Vagina (tissue), 2 donors: ENCODE measurements around the gene NIF3L1. TPM values are rescaled to one million over a fixed set of nuclear protein-coding genes. Genes with fewer than 3 reads are reported as not detected.

Experiments
- DNase-seq, 2 donors: peaks; one replicate each; pipeline ENCODE4 v3.0.0-alpha.2; 2017; ENCODE audit errors: extremely low spot score in 2 of 2
- H3K27ac ChIP-seq: fragments of 200-600 bp; sonication (generic); one replicate; pipeline ENCODE4 v1.5.1; 2019
- H3K27me3 ChIP-seq: fragments of 200-600 bp; sonication (generic); one replicate; pipeline ENCODE4 v1.5.1; 2019
- H3K36me3 ChIP-seq, 2 donors: fragments of 200-600 bp; sonication (generic); one replicate each; pipeline ENCODE4 v1.5.1; 2017 to 2019
- H3K4me1 ChIP-seq: fragments of 200-600 bp; sonication (generic); one replicate; pipeline ENCODE4 v1.5.1; 2019
- H3K4me3 ChIP-seq, 2 donors: fragments of 200-600 bp; sonication (generic); 1 replicate in 1 of 2; 2 replicates in 1 of 2; pipeline ENCODE4 v1.5.1; 2016 to 2019
- H3K9me3 ChIP-seq: fragments of 200-600 bp; sonication (generic); one replicate; pipeline ENCODE4 v1.5.1; 2019
- POLR2A ChIP-seq, 2 donors: fragments of 450-650 bp; IDR thresholded peaks; one replicate each; pipeline ENCODE4 v1.6.1; 2017; ENCODE audit warnings: antibody characterized with exemption in 2 of 2, mild to moderate bottlenecking in 2 of 2, moderate library complexity in 2 of 2
- POLR2AphosphoS5 ChIP-seq, 2 donors: sonication (generic); formaldehyde crosslinking; IDR thresholded peaks; one replicate each; pipeline ENCODE4 v1.9.0; 2017; ENCODE audit warnings: antibody characterized with exemption in 2 of 2, mild to moderate bottlenecking in 2 of 2, low read depth in 1 of 2; ENCODE audit not compliant: insufficient read depth in 1 of 2
- intact Hi-C: fragments of 100-400 bp; cut with DNase I; formaldehyde crosslinking; loops from one replicate; pipeline ENCODE4 v1.15.1; 2023
- small RNA-seq: library from RNA; depleted of rRNA; stranded (forward); fragments of <200 nt; gene quantifications from one replicate; pipeline ENCODE3, GENCODE V24; 2016
- total RNA-seq: library from RNA; depleted of rRNA; stranded (reverse); fragments of >200 nt; gene quantifications from one replicate; pipeline ENCODE4 v1.2.3, GENCODE V29; 2016
- TF ChIP-seq, protein P1 (sequence below), 3 experiments: fragments of 450-650 bp in 2 of 3; fragments of 200-600 bp in 1 of 3; sonication (generic) in 1 of 3; IDR thresholded peaks; one replicate each; pipeline ENCODE4 v1.5.1; 2017 to 2019; ENCODE audit warnings: antibody characterized with exemption in 3 of 3, mild to moderate bottlenecking in 2 of 3, moderate library complexity in 2 of 3

Gene NIF3L1
- total RNA-seq, 1 donor from 2014 or later: 18.7 TPM

GRCh38 chr2:200944467-200945394 is 55.6 kb downstream of the NIF3L1 start:
- Histone ChIP-seq H3K27me3 (no peaks in the 10 kb centered on the region), H3K4me3 (no peak overlapping the region), H3K27ac (no peak overlapping the region), H3K9me3 (no peaks in the 10 kb centered on the region), H3K36me3 (peaks cover 0 to 62% of the 10 kb centered on the region in 2 donors), H3K4me1 (no peaks in the 10 kb centered on the region)
- intact Hi-C loops: no loop called here
- DNase-seq: no peak
- TF ChIP-seq POLR2AphosphoS5 (IDR thresholded peaks at IDR 0.05; ENCODE audit: insufficient read depth in 1 of 2, low read depth in 1 of 2) (no peak), POLR2A (IDR thresholded peaks at IDR 0.05) (no peak)
- TF ChIP-seq, protein P1, sequence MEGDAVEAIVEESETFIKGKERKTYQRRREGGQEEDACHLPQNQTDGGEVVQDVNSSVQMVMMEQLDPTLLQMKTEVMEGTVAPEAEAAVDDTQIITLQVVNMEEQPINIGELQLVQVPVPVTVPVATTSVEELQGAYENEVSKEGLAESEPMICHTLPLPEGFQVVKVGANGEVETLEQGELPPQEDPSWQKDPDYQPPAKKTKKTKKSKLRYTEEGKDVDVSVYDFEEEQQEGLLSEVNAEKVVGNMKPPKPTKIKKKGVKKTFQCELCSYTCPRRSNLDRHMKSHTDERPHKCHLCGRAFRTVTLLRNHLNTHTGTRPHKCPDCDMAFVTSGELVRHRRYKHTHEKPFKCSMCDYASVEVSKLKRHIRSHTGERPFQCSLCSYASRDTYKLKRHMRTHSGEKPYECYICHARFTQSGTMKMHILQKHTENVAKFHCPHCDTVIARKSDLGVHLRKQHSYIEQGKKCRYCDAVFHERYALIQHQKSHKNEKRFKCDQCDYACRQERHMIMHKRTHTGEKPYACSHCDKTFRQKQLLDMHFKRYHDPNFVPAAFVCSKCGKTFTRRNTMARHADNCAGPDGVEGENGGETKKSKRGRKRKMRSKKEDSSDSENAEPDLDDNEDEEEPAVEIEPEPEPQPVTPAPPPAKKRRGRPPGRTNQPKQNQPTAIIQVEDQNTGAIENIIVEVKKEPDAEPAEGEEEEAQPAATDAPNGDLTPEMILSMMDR (IDR thresholded peaks at IDR 0.05): no peak

DNA sequence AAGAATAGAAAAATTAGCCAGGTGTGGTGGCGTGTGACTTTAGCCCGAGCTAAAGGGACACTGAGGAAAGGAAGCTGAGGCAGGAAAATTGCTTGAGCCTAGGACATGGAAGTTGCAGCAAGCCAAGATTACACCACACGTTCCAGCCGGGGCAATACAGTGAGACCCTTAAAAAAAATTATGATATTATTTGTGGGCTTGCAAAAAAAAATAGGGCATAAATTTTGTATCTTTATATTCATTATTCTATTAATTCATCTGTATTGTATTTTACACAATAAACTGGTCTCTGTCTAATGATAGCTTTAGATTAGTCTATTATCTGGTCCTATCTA is 56.2 kb downstream of the NIF3L1 start:
- intact Hi-C loops: no loop called here

DNA sequence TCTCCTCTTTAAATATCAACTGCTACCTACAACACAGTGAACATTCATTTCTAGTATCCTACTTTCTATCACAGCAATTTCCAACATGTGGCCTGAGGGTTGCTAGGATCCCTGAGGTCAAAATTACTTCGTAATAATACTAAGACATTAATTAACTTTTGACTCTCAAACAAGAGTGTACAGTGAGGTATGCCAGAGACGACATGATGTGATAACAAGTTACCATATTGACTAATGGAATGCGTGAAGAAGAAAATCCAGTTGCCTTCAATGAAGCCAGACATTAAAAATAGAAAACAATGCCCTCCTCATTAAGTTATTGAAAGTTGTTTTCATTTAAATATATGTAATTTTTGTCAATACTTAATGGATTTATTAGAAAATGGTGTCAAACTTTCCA is 61.2 kb downstream of the NIF3L1 start:
- TF ChIP-seq, protein P1 (IDR thresholded peaks at IDR 0.05): no peak
- no peak for TF ChIP-seq POLR2AphosphoS5 (IDR thresholded peaks at IDR 0.05; ENCODE audit: insufficient read depth in 1 of 2, low read depth in 1 of 2)
- TF ChIP-seq POLR2A (IDR thresholded peaks at IDR 0.05): no peak
- Histone ChIP-seq H3K4me1 (no peaks in the 10 kb centered on the region), H3K27ac (no peak overlapping the region), H3K36me3 (peaks cover 0 to 59% of the 10 kb centered on the region in 2 donors), H3K27me3 (no peaks in the 10 kb centered on the region), H3K4me3 (no peak overlapping the region), H3K9me3 (no peaks in the 10 kb centered on the region)
- intact Hi-C loops: no loop called here
- no peak for DNase-seq

More for the DNA sequence above, 56.2 kb downstream of the NIF3L1 start:
- no peak for TF ChIP-seq POLR2AphosphoS5 (IDR thresholded peaks at IDR 0.05; ENCODE audit: insufficient read depth in 1 of 2, low read depth in 1 of 2)
- TF ChIP-seq, protein P1 (IDR thresholded peaks at IDR 0.05): no peak
- no peak for TF ChIP-seq POLR2A (IDR thresholded peaks at IDR 0.05)
- Histone ChIP-seq H3K9me3 (no peaks in the 10 kb centered on the region), H3K27me3 (no peaks in the 10 kb centered on the region), H3K36me3 (peaks cover 0 to 60% of the 10 kb centered on the region in 2 donors), H3K4me3 (no peak overlapping the region), H3K4me1 (no peaks in the 10 kb centered on the region), H3K27ac (no peak overlapping the region)
- DNase-seq: no peak

Small RNAs within 50 kb of the gene (small RNA-seq; reads per million reads assigned to genes)
- gene RF00019 (not detected), gene RNA5SP115 (not detected), gene RNU6-312P (not detected), gene RNU6-762P (not detected)

Other genes starting within 250 kb of the NIF3L1 start
- 128 TPM for gene BZW1, start 77.5 kb upstream of the NIF3L1 start, total RNA-seq
- 184 TPM for gene CLK1, start 24.7 kb upstream of the NIF3L1 start, total RNA-seq
- gene PPIL3, start 294 bp upstream of the NIF3L1 start, total RNA-seq: 16.2 TPM
- gene ORC2, start 74.3 kb downstream of the NIF3L1 start, total RNA-seq: 21.6 TPM
- gene HYCC2, start 182.3 kb downstream of the NIF3L1 start, total RNA-seq: 14.7 TPM
- 38.8 TPM for gene NDUFB3, start 182.6 kb downstream of the NIF3L1 start, total RNA-seq
- gene CFLAR, start 226.8 kb downstream of the NIF3L1 start, total RNA-seq: 144 TPM